Right renal cortex interstitium (tissue), 3 donors: ENCODE data around the gene ZEB1. TPM values are rescaled to one million over a fixed set of nuclear protein-coding genes. Genes with fewer than 3 reads are reported as not detected.
"Not testable (repeated sequence)": the region's sequence is repeated elsewhere in the genome, so short reads cannot be mapped to it uniquely, and the experiment has no call there.

Source experiments
- DNase-seq, 3 donors: peaks; one replicate each; pipeline ENCODE4 v3.0.0-alpha.2; 2013; ENCODE audit warnings: low read depth in 3 of 3, low spot score in 2 of 3
- polyA plus RNA-seq, 3 donors: library from polyadenylated mRNA; unstranded; fragments of 120-200 nt; gene quantifications; one replicate each; pipeline ENCODE4 v1.2.1, GENCODE V29; 2013; ENCODE audit not compliant: insufficient read length in 3 of 3

The ZEB1 gene
- polyA plus RNA-seq, 3 donors, result 27.3 to 35.9 (median 31.6) TPM

- DNase-seq, result no peak
These were observed 160.7 kb downstream of the ZEB1 start for GRCh38 chr10:31479752-31480151.

GRCh38 chr10:31483546-31483945 is 164.5 kb downstream of the ZEB1 start:
- DNase-seq, result no peak

GRCh38 chr10:31484431-31485135 is 165.6 kb downstream of the ZEB1 start:
- DNase-seq, result no peak

- no peak for DNase-seq
These were observed 172.0 kb downstream of the ZEB1 start for GRCh38 chr10:31490858-31491504.

GRCh38 chr10:31507427-31507826 is 188.4 kb downstream of the ZEB1 start:
- no peak for DNase-seq

- DNase-seq, result no peak
These were observed 189.2 kb downstream of the ZEB1 start for GRCh38 chr10:31508234-31508633.

- no peak for DNase-seq
These were observed 189.9 kb downstream of the ZEB1 start for GRCh38 chr10:31508882-31509281.

GRCh38 chr10:31509989-31510388 is 191.0 kb downstream of the ZEB1 start:
- no peak for DNase-seq

GRCh38 chr10:31515116-31515515 is 196.1 kb downstream of the ZEB1 start:
- DNase-seq, result no peak

- no peak for DNase-seq
These were observed 196.9 kb downstream of the ZEB1 start for GRCh38 chr10:31515819-31516402.

- no peak for DNase-seq
These were observed 202.2 kb downstream of the ZEB1 start for GRCh38 chr10:31520986-31521831.

GRCh38 chr10:31522820-31523219 is 203.8 kb downstream of the ZEB1 start:
- no peak for DNase-seq

- DNase-seq, result no peak
These were observed 205.4 kb downstream of the ZEB1 start for GRCh38 chr10:31524460-31524859.

GRCh38 chr10:31526178-31526577 is 207.2 kb downstream of the ZEB1 start:
- no peak for DNase-seq

GRCh38 chr10:31526681-31527080 is 207.7 kb downstream of the ZEB1 start:
- DNase-seq, result no peak

- no peak for DNase-seq
These were observed 209.8 kb downstream of the ZEB1 start for GRCh38 chr10:31528831-31529230.

- no peak for DNase-seq
These were observed 217.3 kb downstream of the ZEB1 start for GRCh38 chr10:31536302-31536701.

GRCh38 chr10:31549896-31550295 is 230.9 kb downstream of the ZEB1 start:
- no peak for DNase-seq

GRCh38 chr10:31554556-31554955 is 235.5 kb downstream of the ZEB1 start:
- DNase-seq, result no peak

GRCh38 chr10:31557854-31558253 is 238.8 kb downstream of the ZEB1 start:
- no peak for DNase-seq

GRCh38 chr10:31568252-31568861 is 249.3 kb downstream of the ZEB1 start:
- DNase-seq, result not testable (repeated sequence)
